ENCODE measurements around the gene ENO1. TPM values are rescaled to one million over a fixed set of nuclear protein-coding genes. Genes with fewer than 3 reads are reported as not detected.

Gene ENO1
- total and polyA plus RNA-seq, 2 experiments from 2014 or later: 3,076 to 4,945 TPM

- Histone ChIP-seq H3K36me3 (peaks cover 12% of the 10 kb centered on the region), H3K9me3 (ENCODE audit: low read depth) (no peaks in the 10 kb centered on the region), H3K27me3 (no peaks in the 10 kb centered on the region), H3K4me1 (ENCODE audit: low read depth) (peaks cover 43% of the 10 kb centered on the region), H3K27ac (peak overlapping the region; percentile 96), H3K4me3 (peak overlapping the region; percentile 16)
- peak in 1 of 2 donors; percentile 97 for DNase-seq (ENCODE audit: low read depth in 1 of 2, low spot score in 1 of 2)
- no peak for TF ChIP-seq CTCF (IDR thresholded peaks at IDR 0.05; ENCODE audit: low read depth, low read length)
Observed at GRCh38 chr1:8879922-8880676, 1.6 kb upstream of the ENO1 start.

GRCh38 chr1:8879464-8879921 lies 1.0 kb upstream of the ENO1 start:
- TF ChIP-seq CTCF (IDR thresholded peaks at IDR 0.05; ENCODE audit: low read depth, low read length): peak; percentile 33
- no peak for DNase-seq (ENCODE audit: low read depth in 1 of 2, low spot score in 1 of 2)

GRCh38 chr1:8878698-8879463 lies 395 bp upstream of the ENO1 start:
- no peak for TF ChIP-seq CTCF (IDR thresholded peaks at IDR 0.05; ENCODE audit: low read depth, low read length)
- peak overlapping the region; percentile 89 for H3K4me3 ChIP-seq
- H3K4me1 ChIP-seq (ENCODE audit: low read depth): peaks cover 50% of the 10 kb centered on the region
- H3K9me3 ChIP-seq (ENCODE audit: low read depth): no peaks in the 10 kb centered on the region
- H3K27ac ChIP-seq: peak overlapping the region; percentile 96
- peaks cover 21% of the 10 kb centered on the region for H3K36me3 ChIP-seq
- no peaks in the 10 kb centered on the region for H3K27me3 ChIP-seq
- DNase-seq (ENCODE audit: low read depth in 1 of 2, low spot score in 1 of 2): peak; percentile 96 to 99

More at GRCh38 chr1:8879464-8879921, 1.0 kb upstream of the ENO1 start:
- peaks cover 18% of the 10 kb centered on the region for H3K36me3 ChIP-seq
- no peaks in the 10 kb centered on the region for H3K9me3 ChIP-seq (ENCODE audit: low read depth)
- H3K27me3 ChIP-seq: no peaks in the 10 kb centered on the region
- peaks cover 49% of the 10 kb centered on the region for H3K4me1 ChIP-seq (ENCODE audit: low read depth)
- H3K4me3 ChIP-seq: peak overlapping the region; percentile 16
- peak overlapping the region; percentile 96 for H3K27ac ChIP-seq

- Histone ChIP-seq H3K4me3 (peak overlapping the region; percentile 89), H3K4me1 (ENCODE audit: low read depth) (peaks cover 56% of the 10 kb centered on the region), H3K27me3 (no peaks in the 10 kb centered on the region), H3K9me3 (ENCODE audit: low read depth) (no peaks in the 10 kb centered on the region), H3K27ac (peak overlapping the region; percentile 77), H3K36me3 (peaks cover 47% of the 10 kb centered on the region)
- TF ChIP-seq CTCF (IDR thresholded peaks at IDR 0.05; ENCODE audit: low read depth, low read length): no peak
- no peak for DNase-seq (ENCODE audit: low read depth in 1 of 2, low spot score in 1 of 2)
Observed at GRCh38 chr1:8876087-8876486, 2.4 kb downstream of the ENO1 start.

- H3K9me3 ChIP-seq (ENCODE audit: low read depth): no peaks in the 10 kb centered on the region
- H3K36me3 ChIP-seq: peaks cover 54% of the 10 kb centered on the region
- H3K27me3 ChIP-seq: no peaks in the 10 kb centered on the region
- DNase-seq (ENCODE audit: low read depth in 1 of 2, low spot score in 1 of 2): no peak
- peaks cover 53% of the 10 kb centered on the region for H3K4me1 ChIP-seq (ENCODE audit: low read depth)
- H3K4me3 ChIP-seq: peak overlapping the region; percentile 89
- TF ChIP-seq CTCF (IDR thresholded peaks at IDR 0.05; ENCODE audit: low read depth, low read length): no peak
- H3K27ac ChIP-seq: peak overlapping the region; percentile 77
Observed at GRCh38 chr1:8875216-8875861, 3.1 kb downstream of the ENO1 start.
